Measurements from ENCODE around the gene LIPE.

LIPE gene

DNA sequence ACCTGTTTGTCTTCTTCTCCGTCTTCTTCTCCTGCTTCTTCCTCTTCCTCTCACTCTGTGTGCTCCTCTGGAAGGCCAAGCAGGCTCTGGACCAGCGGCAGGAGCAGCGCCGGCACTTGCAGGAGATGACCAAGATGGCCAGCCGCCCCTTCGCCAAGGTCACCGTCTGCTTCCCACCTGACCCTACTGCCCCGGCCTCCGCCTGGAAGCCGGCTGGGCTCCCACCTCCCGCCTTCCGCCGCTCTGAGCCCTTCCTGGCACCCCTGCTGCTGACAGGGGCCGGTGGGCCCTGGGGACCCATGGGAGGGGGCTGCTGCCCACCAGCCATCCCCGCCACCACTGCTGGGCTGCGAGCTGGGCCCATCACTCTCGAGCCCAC lies 51.0 kb downstream of the LIPE start:
- no peaks in the 10 kb centered on the region for H3K4me1 ChIP-seq (ENCODE audit: insufficient read depth, low read length)
- H3K9me3 ChIP-seq (ENCODE audit: insufficient read depth, low read length, severe bottlenecking) = no peaks in the 10 kb centered on the region
- no peak overlapping the region for H2AFZ ChIP-seq (ENCODE audit: low read depth, low read length)
- H4K20me1 ChIP-seq (ENCODE audit: insufficient read depth, low read length) = no peaks in the 10 kb centered on the region
- no peak for TF ChIP-seq EZH2 (IDR thresholded peaks at IDR 0.05; ENCODE audit: borderline replicate concordance, low read depth, low read length, severe bottlenecking)
- TF ChIP-seq, protein P1, sequence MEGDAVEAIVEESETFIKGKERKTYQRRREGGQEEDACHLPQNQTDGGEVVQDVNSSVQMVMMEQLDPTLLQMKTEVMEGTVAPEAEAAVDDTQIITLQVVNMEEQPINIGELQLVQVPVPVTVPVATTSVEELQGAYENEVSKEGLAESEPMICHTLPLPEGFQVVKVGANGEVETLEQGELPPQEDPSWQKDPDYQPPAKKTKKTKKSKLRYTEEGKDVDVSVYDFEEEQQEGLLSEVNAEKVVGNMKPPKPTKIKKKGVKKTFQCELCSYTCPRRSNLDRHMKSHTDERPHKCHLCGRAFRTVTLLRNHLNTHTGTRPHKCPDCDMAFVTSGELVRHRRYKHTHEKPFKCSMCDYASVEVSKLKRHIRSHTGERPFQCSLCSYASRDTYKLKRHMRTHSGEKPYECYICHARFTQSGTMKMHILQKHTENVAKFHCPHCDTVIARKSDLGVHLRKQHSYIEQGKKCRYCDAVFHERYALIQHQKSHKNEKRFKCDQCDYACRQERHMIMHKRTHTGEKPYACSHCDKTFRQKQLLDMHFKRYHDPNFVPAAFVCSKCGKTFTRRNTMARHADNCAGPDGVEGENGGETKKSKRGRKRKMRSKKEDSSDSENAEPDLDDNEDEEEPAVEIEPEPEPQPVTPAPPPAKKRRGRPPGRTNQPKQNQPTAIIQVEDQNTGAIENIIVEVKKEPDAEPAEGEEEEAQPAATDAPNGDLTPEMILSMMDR (IDR thresholded peaks at IDR 0.05; ENCODE audit: borderline replicate concordance, extremely low read depth, low read length, poor library complexity, severe bottlenecking) = no peak
- H3K9ac ChIP-seq (ENCODE audit: low read depth, low read length) = no peak overlapping the region
- H3K79me2 ChIP-seq (ENCODE audit: insufficient read depth, low read length) = no peaks in the 10 kb centered on the region
- no peak overlapping the region for H3K4me2 ChIP-seq (ENCODE audit: insufficient read depth, low read length)
- peaks cover 7% of the 10 kb centered on the region; the same call in 1 of the 2 replicates for H3K36me3 ChIP-seq (ENCODE audit: insufficient read depth, low read length)
- ATAC-seq (ENCODE audit: insufficient read depth, low read depth) (no peak), DNase-seq (no peak)
- no peak overlapping the region for H3K27ac ChIP-seq (ENCODE audit: low read length)
- no peaks in the 10 kb centered on the region for H3K27me3 ChIP-seq (ENCODE audit: insufficient read depth, low read length, poor library complexity)
- no peak overlapping the region for H3K4me3 ChIP-seq (ENCODE audit: low read depth in 1 of 2, low read length in 2 of 2)

GRCh38 chr19:42375415-42376176 lies 51.6 kb downstream of the LIPE start:
- Histone ChIP-seq H3K4me2 (ENCODE audit: insufficient read depth, low read length) (no peak overlapping the region), H3K9me3 (ENCODE audit: insufficient read depth, low read length, severe bottlenecking) (no peaks in the 10 kb centered on the region), H3K27me3 (ENCODE audit: insufficient read depth, low read length, poor library complexity) (no peaks in the 10 kb centered on the region), H3K27ac (ENCODE audit: low read length) (no peak overlapping the region), H4K20me1 (ENCODE audit: insufficient read depth, low read length) (no peaks in the 10 kb centered on the region), H3K4me1 (ENCODE audit: insufficient read depth, low read length) (no peaks in the 10 kb centered on the region), H3K4me3 (ENCODE audit: low read depth in 1 of 2, low read length in 2 of 2) (no peak overlapping the region), H3K79me2 (ENCODE audit: insufficient read depth, low read length) (no peaks in the 10 kb centered on the region), H3K36me3 (ENCODE audit: insufficient read depth, low read length) (peaks cover 9% of the 10 kb centered on the region; the same call in 1 of the 2 replicates), H2AFZ (ENCODE audit: low read depth, low read length) (no peak overlapping the region), H3K9ac (ENCODE audit: low read depth, low read length) (no peak overlapping the region)
- no peak for TF ChIP-seq EZH2 (IDR thresholded peaks at IDR 0.05; ENCODE audit: borderline replicate concordance, low read depth, low read length, severe bottlenecking)
- TF ChIP-seq, protein P1 (IDR thresholded peaks at IDR 0.05; ENCODE audit: borderline replicate concordance, extremely low read depth, low read length, poor library complexity, severe bottlenecking) = no peak
- no peak for ATAC-seq (ENCODE audit: insufficient read depth, low read depth)
- no peak for DNase-seq

GRCh38 chr19:42374826-42375376 lies 52.3 kb downstream of the LIPE start:
- Histone ChIP-seq H3K9me3 (ENCODE audit: insufficient read depth, low read length, severe bottlenecking) (no peaks in the 10 kb centered on the region), H3K4me1 (ENCODE audit: insufficient read depth, low read length) (no peaks in the 10 kb centered on the region), H3K27ac (ENCODE audit: low read length) (no peak overlapping the region), H3K79me2 (ENCODE audit: insufficient read depth, low read length) (no peaks in the 10 kb centered on the region), H3K27me3 (ENCODE audit: insufficient read depth, low read length, poor library complexity) (no peaks in the 10 kb centered on the region), H4K20me1 (ENCODE audit: insufficient read depth, low read length) (no peaks in the 10 kb centered on the region), H3K4me2 (ENCODE audit: insufficient read depth, low read length) (no peak overlapping the region), H3K36me3 (ENCODE audit: insufficient read depth, low read length) (peaks cover 9% of the 10 kb centered on the region; the same call in 1 of the 2 replicates), H3K4me3 (ENCODE audit: low read depth in 1 of 2, low read length in 2 of 2) (no peak overlapping the region), H2AFZ (ENCODE audit: low read depth, low read length) (no peak overlapping the region), H3K9ac (ENCODE audit: low read depth, low read length) (no peak overlapping the region)
- DNase-seq = no peak
- TF ChIP-seq, protein P1 (IDR thresholded peaks at IDR 0.05; ENCODE audit: borderline replicate concordance, extremely low read depth, low read length, poor library complexity, severe bottlenecking) = no peak
- TF ChIP-seq EZH2 (IDR thresholded peaks at IDR 0.05; ENCODE audit: borderline replicate concordance, low read depth, low read length, severe bottlenecking) = no peak
- ATAC-seq (ENCODE audit: insufficient read depth, low read depth) = no peak

Measured in DND-41 (cell line).